K562 (cell line): Measurements from ENCODE around the gene LRRC3C. TPM values are rescaled to one million over a fixed set of nuclear protein-coding genes. Genes with fewer than 3 reads are reported as not detected.

Experiments used
- ATF4 ChIP-seq: fragments of 450-650 bp; formaldehyde crosslinking; IDR thresholded peaks from 2 replicates; pipeline ENCODE4 v1.4.0; 2022; ENCODE audit warnings: mild to moderate bottlenecking, moderate library complexity
- CBX2 ChIP-seq: fragments of 200-600 bp; sonication (generic); IDR thresholded peaks from one replicate; pipeline ENCODE4 v1.6.1; 2012; ENCODE audit warnings: mild to moderate bottlenecking, low read length, inconsistent platforms; ENCODE audit not compliant: insufficient read depth, poor library complexity, severe bottlenecking
- CEBPG ChIP-seq, 3 experiments: fragments of 200-800 bp in 1 of 3; sonication (Bioruptor generic) in 1 of 3; sonication (generic) in 1 of 3; formaldehyde crosslinking in 1 of 3; IDR thresholded peaks in 2 of 3; conservative IDR thresholded peaks in 1 of 3; 2 replicates each; pipeline versions ENCODE4 v1.6.1 to v1.8.0; 2016 to 2022; ENCODE audit warnings: missing compliant biosample characterization in 2 of 3, missing genetic modification characterization in 2 of 3, mild to moderate bottlenecking in 1 of 3, missing genetic modification reagents in 1 of 3
- CREM ChIP-seq: IDR thresholded peaks from 2 replicates; pipeline ENCODE4 v1.6.1; 2014; ENCODE audit warnings: antibody characterized with exemption, low read depth
- CSDE1 ChIP-seq, 2 experiments: fragments of 450-650 bp; IDR thresholded peaks; 2 replicates each; pipeline ENCODE4 v1.6.1; 2016; ENCODE audit warnings: mild to moderate bottlenecking in 1 of 2
- E2F6 ChIP-seq, 2 experiments: IDR thresholded peaks; 2 replicates each; pipeline ENCODE4 v1.6.1; 2011; ENCODE audit warnings: borderline replicate concordance in 1 of 2, control low read depth in 1 of 2, low read depth in 1 of 2, low read length in 1 of 2, mild to moderate bottlenecking in 1 of 2, mixed read lengths in 1 of 2, moderate library complexity in 1 of 2; ENCODE audit not compliant: insufficient read depth in 1 of 2, insufficient read length in 1 of 2, poor library complexity in 1 of 2, severe bottlenecking in 1 of 2; ENCODE audit errors: extremely low read depth in 1 of 2
- HCFC1 ChIP-seq: IDR thresholded peaks from 2 replicates; pipeline ENCODE4 v1.6.1; 2012; ENCODE audit warnings: low read depth, low read length, improper control_type of control experiment
- HNRNPK ChIP-seq: fragments of 200-400 bp; formaldehyde crosslinking; IDR thresholded peaks from one replicate; pipeline ENCODE4 v1.6.1; 2018; ENCODE audit warnings: mild to moderate bottlenecking, low read depth, low read length; ENCODE audit not compliant: poor library complexity, severe bottlenecking
- HNRNPUL1 ChIP-seq: fragments of 200-400 bp; formaldehyde crosslinking; IDR thresholded peaks from 2 replicates; pipeline ENCODE4 v1.6.1; 2017; ENCODE audit warnings: low read length
- KAT8 ChIP-seq: fragments of 450-650 bp; IDR thresholded peaks from 2 replicates; pipeline ENCODE4 v1.6.1; 2016; ENCODE audit warnings: low read depth, mild to moderate bottlenecking
- KLF6 ChIP-seq: fragments of 250-450 bp; sonication (Bioruptor Pico); IDR thresholded peaks from 2 replicates; pipeline ENCODE4 v1.4.0; 2020; ENCODE audit warnings: mild to moderate bottlenecking, moderate library complexity, borderline replicate concordance
- MCM5 ChIP-seq: fragments of 450-650 bp; IDR thresholded peaks from 2 replicates; pipeline ENCODE4 v1.6.1; 2016; ENCODE audit warnings: low read depth
- NFE2 ChIP-seq: IDR thresholded peaks from 2 replicates; pipeline ENCODE4 v1.6.1; 2014; ENCODE audit warnings: antibody characterized with exemption, low read depth
- NR4A1 ChIP-seq, 2 experiments: fragments of 250-450 bp in 1 of 2; fragments of 450-650 bp in 1 of 2; sonication (Bioruptor Pico) in 1 of 2; IDR thresholded peaks; 2 replicates each; pipeline versions ENCODE4 v1.4.0 to v1.6.1; 2016 to 2020; ENCODE audit warnings: mild to moderate bottlenecking in 2 of 2, missing compliant biosample characterization in 1 of 2, missing genetic modification characterization in 1 of 2, moderate library complexity in 1 of 2
- PCBP2 ChIP-seq: fragments of 200-400 bp; formaldehyde crosslinking; IDR thresholded peaks from 2 replicates; pipeline ENCODE4 v1.6.1; 2018; ENCODE audit warnings: low read length, low read depth, mild to moderate bottlenecking, moderate library complexity; ENCODE audit not compliant: poor library complexity, severe bottlenecking
- POLR3G ChIP-seq: IDR thresholded peaks from 2 replicates; pipeline ENCODE4 v1.6.1; 2011; ENCODE audit not compliant: insufficient read length, insufficient replicate concordance; ENCODE audit errors: extremely low read depth
- THRAP3 ChIP-seq: fragments of 450-650 bp; IDR thresholded peaks from 2 replicates; pipeline ENCODE4 v1.6.1; 2016; ENCODE audit warnings: mild to moderate bottlenecking, inconsistent platforms, borderline replicate concordance
- ZBED1 ChIP-seq: IDR thresholded peaks from 2 replicates; pipeline ENCODE4 v1.6.1; 2014
- ZC3H11A ChIP-seq: IDR thresholded peaks from 2 replicates; pipeline ENCODE4 v1.6.1; 2012; ENCODE audit warnings: low read depth, low read length, improper control_type of control experiment
- ZNF316 ChIP-seq: fragments of 450-650 bp; IDR thresholded peaks from 2 replicates; pipeline ENCODE4 v1.6.1; 2016
- ZNF584 ChIP-seq: fragments of 200-800 bp; sonication (Bioruptor generic); IDR thresholded peaks from 2 replicates; pipeline ENCODE4 v1.6.1; 2016; ENCODE audit warnings: low read depth, mild to moderate bottlenecking, missing genetic modification characterization, missing compliant biosample characterization
- ZNF785 ChIP-seq: fragments of 250-450 bp; sonication (Bioruptor Pico); IDR thresholded peaks from 2 replicates; pipeline ENCODE4 v1.4.0; 2020; ENCODE audit warnings: mild to moderate bottlenecking
- polyA plus RNA-seq, 8 experiments: library from polyadenylated mRNA; depleted of rRNA in 4 of 8; stranded (reverse) in 5 of 8; unstranded in 3 of 8; fragments of >200 nt; fragmentation: Nextera tagmentation in 2 of 8; fragmentation: Illumina TruSeq in 1 of 8; extraction: Ambion mirVana in 2 of 8; extraction: Trizol in 1 of 8; gene quantifications; 2 replicates each; pipeline versions ENCODE4 v1.2.1 to v1.2.3, GENCODE V29; 2011 to 2014; ENCODE audit warnings: inconsistent platforms in 1 of 8, missing spikeins in 1 of 8
- total RNA-seq, 7 experiments: library from RNA; depleted of rRNA in 6 of 7; stranded (reverse); fragments of >200 nt in 6 of 7; fragmentation: Illumina TruSeq in 2 of 7; extraction: Trizol in 2 of 7; gene quantifications; 2 replicates each; pipeline versions ENCODE4 v1.2.1 to v1.2.3, GENCODE V29; 2011 to 2021; ENCODE audit warnings: low replicate concordance in 1 of 7
- TF ChIP-seq, protein P1 (sequence below): fragments of 450-650 bp; conservative IDR thresholded peaks from 2 replicates; pipeline ENCODE4 v1.6.1; 2016; ENCODE audit warnings: missing genetic modification characterization, low read depth, mild to moderate bottlenecking, missing compliant biosample characterization, moderate library complexity

Gene LRRC3C
- total and polyA plus RNA-seq, 9 of the 15 experiments (the other 6 are each of a cell fraction or from before 2014, with no cell fraction given): not detected

GRCh38 chr17:39980351-39981206 lies 53.0 kb downstream of the LRRC3C start, which contains the start of gene PSMD3 (continued):
- TF ChIP-seq KLF6 (no peak; the same call in 1 of the 2 replicates), ZNF584 (CRISPR knock-in tag) (peak; percentile 82), ZNF316 (peak; percentile 61), THRAP3 (no peak), POLR3G (no peak), HNRNPK (no peak), HCFC1 (peak; percentile 90), E2F6 (IDR thresholded peaks at IDR 0.05; ENCODE audit: borderline replicate concordance in 1 of 2, extremely low read depth in 1 of 2, insufficient read depth in 1 of 2, insufficient read length in 1 of 2, low read depth in 1 of 2, low read length in 1 of 2, poor library complexity in 1 of 2, severe bottlenecking in 1 of 2) (peak; percentile 85 to 90), PCBP2 (no peak), MCM5 (no peak), CBX2 (no peak), KAT8 (no peak), HNRNPUL1 (no peak), CREM (peak; percentile 98), NFE2 (peak; percentile 73), ZNF785 (CRISPR knock-in tag) (no peak), ZBED1 (no peak; the same call in 1 of the 2 replicates), ZC3H11A (peak; percentile 19; the same call in 1 of the 2 replicates), ATF4 (0 out of 2 replicates have a peak, but pooled peaks have one; percentile 10), CEBPG (CRISPR knock-in tag; IDR thresholded peaks at IDR 0.05) (no peak), CEBPG (tag; conservative IDR thresholded peaks at IDR 0.05 in 1 of 2, IDR thresholded peaks at IDR 0.05 in 1 of 2) (no peak), NR4A1 (CRISPR knock-in tag; IDR thresholded peaks at IDR 0.05) (peak; percentile 52; the same call in 1 of the 2 replicates), NR4A1 (tag; IDR thresholded peaks at IDR 0.05) (peak; percentile 62; the same call in 1 of the 2 replicates), CSDE1 (IDR thresholded peaks at IDR 0.05) (peak in 1 of 2 experiments; percentile 19; a peak in 1 of 4 replicates)
- TF ChIP-seq, protein P1, sequence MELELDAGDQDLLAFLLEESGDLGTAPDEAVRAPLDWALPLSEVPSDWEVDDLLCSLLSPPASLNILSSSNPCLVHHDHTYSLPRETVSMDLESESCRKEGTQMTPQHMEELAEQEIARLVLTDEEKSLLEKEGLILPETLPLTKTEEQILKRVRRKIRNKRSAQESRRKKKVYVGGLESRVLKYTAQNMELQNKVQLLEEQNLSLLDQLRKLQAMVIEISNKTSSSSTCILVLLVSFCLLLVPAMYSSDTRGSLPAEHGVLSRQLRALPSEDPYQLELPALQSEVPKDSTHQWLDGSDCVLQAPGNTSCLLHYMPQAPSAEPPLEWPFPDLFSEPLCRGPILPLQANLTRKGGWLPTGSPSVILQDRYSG (tag): no peak
